Fibroblast of skin of right biceps (primary cell): ENCODE results near the gene RNU7-1.
A peak's percentile ranks its signal among the peaks of the same experiment; 100 is the strongest.

Experiments
- DNase-seq: peaks from one replicate; pipeline ENCODE4 v3.0.0-alpha.2; 2013

RNU7-1 gene

GRCh38 chr12:6938353-6939190 lies 5.0 kb upstream of the RNU7-1 start:
- no peak for DNase-seq

- DNase-seq = no peak
Measured at GRCh38 chr12:6939191-6939540, 4.5 kb upstream of the RNU7-1 start.

- DNase-seq = no peak
Measured at GRCh38 chr12:6941267-6941666, 2.3 kb upstream of the RNU7-1 start.

- no peak for DNase-seq
Measured at GRCh38 chr12:6941782-6942181, 1.8 kb upstream of the RNU7-1 start.

- DNase-seq = peak; percentile 41
Measured at GRCh38 chr12:6942331-6942665, 1.3 kb upstream of the RNU7-1 start.

GRCh38 chr12:6943389-6943721 lies 261 bp upstream of the RNU7-1 start:
- DNase-seq = peak; percentile 94

GRCh38 chr12:6944381-6945186 lies 968 bp downstream of the RNU7-1 start:
- DNase-seq = peak; percentile 94

GRCh38 chr12:6945613-6946012 lies 2.0 kb downstream of the RNU7-1 start:
- no peak for DNase-seq

- no peak for DNase-seq
Measured at GRCh38 chr12:6946033-6946919, 2.7 kb downstream of the RNU7-1 start.

- no peak for DNase-seq
Measured at GRCh38 chr12:6946920-6947374, 3.3 kb downstream of the RNU7-1 start.

GRCh38 chr12:6947615-6948014 lies 4.0 kb downstream of the RNU7-1 start:
- DNase-seq = no peak

- no peak for DNase-seq
Measured at GRCh38 chr12:6948873-6949594, 5.4 kb downstream of the RNU7-1 start.

GRCh38 chr12:6950401-6950801 lies 6.8 kb downstream of the RNU7-1 start:
- DNase-seq = no peak

- no peak for DNase-seq
Measured at GRCh38 chr12:6950811-6951540, 7.4 kb downstream of the RNU7-1 start, which contains the start of gene PTPN6. TSS of gene PTPN6 (plus strand) at chr12:6951356. CDS start at chr12:6951513, 157 bp downstream.

GRCh38 chr12:6951551-6952120 lies 8.0 kb downstream of the RNU7-1 start:
- DNase-seq = no peak

GRCh38 chr12:6952121-6952862 lies 8.7 kb downstream of the RNU7-1 start:
- DNase-seq = no peak

GRCh38 chr12:6952863-6953441 lies 9.3 kb downstream of the RNU7-1 start:
- no peak for DNase-seq

- peak; percentile 75 for DNase-seq
Measured at GRCh38 chr12:6953442-6954315, 10.1 kb downstream of the RNU7-1 start.
